GM12873 (cell line): ENCODE results near the gene LBH.

ENCODE experiments used
- CTCF ChIP-seq: IDR thresholded peaks from 2 replicates; pipeline ENCODE4 v1.5.1; 2012; ENCODE audit warnings: low read depth, mild to moderate bottlenecking, moderate library complexity, low read length, control low read depth; ENCODE audit not compliant: insufficient read depth; ENCODE audit errors: missing control alignments

Gene LBH

GRCh38 chr2:30303095-30303494, 71.8 kb downstream of the LBH start:
- no peak for TF ChIP-seq CTCF

- no peak for TF ChIP-seq CTCF
Measured at GRCh38 chr2:30305235-30305634, 73.9 kb downstream of the LBH start.

- TF ChIP-seq CTCF: no peak
Measured at GRCh38 chr2:30306522-30306921, 75.2 kb downstream of the LBH start.

- no peak for TF ChIP-seq CTCF
Measured at GRCh38 chr2:30308280-30308679, 76.9 kb downstream of the LBH start.
